Mammary epithelial cell (primary cell): ENCODE data around the gene CAMTA1.

Experiments
- EZH2 ChIP-seq: IDR thresholded peaks from 2 replicates; pipeline ENCODE4 v1.6.1; 2012; ENCODE audit warnings: low read length, inconsistent platforms, borderline replicate concordance
- TF ChIP-seq, protein P1 (sequence below), 2 donors: IDR thresholded peaks in 1 of 2; conservative IDR thresholded peaks in 1 of 2; 2 replicates each; pipeline ENCODE4 v1.5.1; 2011 to 2012; ENCODE audit warnings: inconsistent platforms in 2 of 2, low read length in 2 of 2, mild to moderate bottlenecking in 2 of 2, control low read depth in 1 of 2, low read depth in 1 of 2; ENCODE audit not compliant: insufficient read depth in 1 of 2; ENCODE audit errors: extremely low read depth in 1 of 2

- TF ChIP-seq, protein P1, sequence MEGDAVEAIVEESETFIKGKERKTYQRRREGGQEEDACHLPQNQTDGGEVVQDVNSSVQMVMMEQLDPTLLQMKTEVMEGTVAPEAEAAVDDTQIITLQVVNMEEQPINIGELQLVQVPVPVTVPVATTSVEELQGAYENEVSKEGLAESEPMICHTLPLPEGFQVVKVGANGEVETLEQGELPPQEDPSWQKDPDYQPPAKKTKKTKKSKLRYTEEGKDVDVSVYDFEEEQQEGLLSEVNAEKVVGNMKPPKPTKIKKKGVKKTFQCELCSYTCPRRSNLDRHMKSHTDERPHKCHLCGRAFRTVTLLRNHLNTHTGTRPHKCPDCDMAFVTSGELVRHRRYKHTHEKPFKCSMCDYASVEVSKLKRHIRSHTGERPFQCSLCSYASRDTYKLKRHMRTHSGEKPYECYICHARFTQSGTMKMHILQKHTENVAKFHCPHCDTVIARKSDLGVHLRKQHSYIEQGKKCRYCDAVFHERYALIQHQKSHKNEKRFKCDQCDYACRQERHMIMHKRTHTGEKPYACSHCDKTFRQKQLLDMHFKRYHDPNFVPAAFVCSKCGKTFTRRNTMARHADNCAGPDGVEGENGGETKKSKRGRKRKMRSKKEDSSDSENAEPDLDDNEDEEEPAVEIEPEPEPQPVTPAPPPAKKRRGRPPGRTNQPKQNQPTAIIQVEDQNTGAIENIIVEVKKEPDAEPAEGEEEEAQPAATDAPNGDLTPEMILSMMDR (conservative IDR thresholded peaks at IDR 0.05 in 1 of 2, IDR thresholded peaks at IDR 0.05 in 1 of 2; ENCODE audit: extremely low read depth in 1 of 2, insufficient read depth in 1 of 2, low read depth in 1 of 2, low read length in 2 of 2): no peak
- no peak for TF ChIP-seq EZH2
Observed at GRCh38 chr1:7375329-7375728, 590.1 kb downstream of the CAMTA1 start.
